HG02642 (cell line): ENCODE results near the gene SPTBN2.
"Not testable (repeated sequence)": the region's sequence is repeated elsewhere in the genome, so short reads cannot be mapped to it uniquely, and the experiment has no call there.

ENCODE experiments used
- ATAC-seq: cut with Tn5 transposase; IDR thresholded peaks from one replicate; pipeline ENCODE4 v1.9.1; 2021; ENCODE audit warnings: mild to moderate bottlenecking; ENCODE audit not compliant: unreplicated experiment, poor library complexity

SPTBN2 gene

GRCh38 chr11:66649903-66650302 lies 79.1 kb downstream of the SPTBN2 start:
- no peak for ATAC-seq

GRCh38 chr11:66646828-66647227 lies 82.2 kb downstream of the SPTBN2 start:
- ATAC-seq = no peak

DNA sequence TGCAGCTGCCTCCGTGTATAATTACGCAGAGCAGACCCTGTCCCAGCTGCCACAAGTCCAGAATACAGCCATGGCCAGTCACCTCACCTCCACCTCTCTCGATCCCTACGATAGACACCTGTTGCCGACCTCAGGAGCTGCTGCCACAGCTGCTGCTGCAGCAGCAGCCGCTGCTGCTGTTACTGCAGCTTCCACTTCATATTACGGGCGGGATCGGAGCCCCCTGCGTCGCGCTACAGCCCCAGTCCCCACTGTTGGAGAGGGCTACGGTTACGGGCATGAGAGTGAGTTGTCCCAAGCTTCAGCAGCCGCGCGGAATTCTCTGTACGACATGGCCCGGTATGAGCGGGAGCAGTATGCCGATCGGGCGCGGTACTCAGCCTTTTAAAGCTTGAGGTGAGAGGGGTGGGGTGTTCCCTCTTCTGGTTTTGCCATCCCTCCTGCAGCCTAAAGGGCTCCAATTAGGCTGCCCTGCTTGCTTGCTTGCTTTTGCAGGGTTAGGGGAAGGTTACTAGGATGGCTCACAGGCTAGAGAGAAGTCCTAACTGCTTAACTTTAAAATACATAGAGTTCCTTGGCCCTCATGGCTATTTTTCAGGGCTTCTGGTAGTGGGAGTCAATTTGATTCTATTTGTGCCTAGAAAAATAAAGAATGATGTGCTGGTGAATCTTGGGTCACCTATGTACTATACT lies 85.1 kb downstream of the SPTBN2 start:
- ATAC-seq = no peak

- no peak for ATAC-seq
These were observed 87.2 kb downstream of the SPTBN2 start for GRCh38 chr11:66641834-66642233.

- ATAC-seq = not testable (repeated sequence)
These were observed 89.1 kb downstream of the SPTBN2 start for GRCh38 chr11:66639814-66640340.

- no peak for ATAC-seq
These were observed 89.8 kb downstream of the SPTBN2 start for GRCh38 chr11:66639066-66639813.

DNA sequence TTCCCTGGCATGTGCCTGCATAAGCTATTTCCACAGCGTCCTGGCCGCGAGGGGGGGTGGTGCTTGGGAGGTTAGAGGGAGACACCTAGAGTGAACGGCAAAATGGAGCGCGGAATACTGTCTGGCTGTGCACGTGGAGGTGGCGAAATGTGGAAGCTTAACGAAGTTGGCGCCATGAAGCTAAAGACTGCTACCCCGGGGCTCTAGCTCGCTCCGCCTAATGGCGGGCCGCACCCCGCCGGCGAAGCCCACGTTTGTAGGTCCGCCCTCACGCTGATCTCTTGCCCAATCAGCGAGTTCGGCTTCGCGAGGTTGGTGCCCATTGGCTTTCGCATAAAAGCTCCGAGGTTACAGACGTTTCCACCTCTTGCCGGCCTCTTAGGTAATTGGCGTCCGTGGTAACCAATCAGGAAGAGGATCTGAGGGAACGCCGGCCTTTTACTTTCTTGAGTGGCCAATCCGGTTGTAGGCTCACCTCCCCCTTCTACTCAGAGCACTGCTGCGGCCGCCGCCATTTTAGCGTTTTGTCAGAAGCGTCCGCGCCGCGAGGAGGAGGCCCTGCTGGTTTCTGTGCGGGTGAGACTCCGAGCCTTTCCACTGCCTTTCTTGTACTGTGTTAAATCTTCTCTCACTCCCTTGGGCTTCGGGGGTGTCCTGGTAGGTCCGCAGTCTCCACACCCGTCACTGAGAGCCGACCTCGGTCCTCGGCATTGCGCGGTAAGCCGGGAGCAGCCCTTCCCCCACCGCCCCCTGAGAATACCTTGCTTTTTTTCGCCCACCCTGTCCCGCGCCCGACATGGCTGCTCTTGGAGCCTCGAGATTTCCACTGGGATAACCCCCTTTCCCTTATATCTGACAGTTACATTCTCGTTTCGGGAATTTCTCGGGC lies 90.6 kb downstream of the SPTBN2 start, which contains the start of gene RBM4:
Gene RBM4 (plus strand): TSS at position 527 of the 889 bp plus-strand sequence. CDS start 1,009 bp downstream, outside the sequence.
- ATAC-seq = peak; percentile 96

- no peak for ATAC-seq
These were observed 91.3 kb downstream of the SPTBN2 start for GRCh38 chr11:66637557-66638176.

DNA sequence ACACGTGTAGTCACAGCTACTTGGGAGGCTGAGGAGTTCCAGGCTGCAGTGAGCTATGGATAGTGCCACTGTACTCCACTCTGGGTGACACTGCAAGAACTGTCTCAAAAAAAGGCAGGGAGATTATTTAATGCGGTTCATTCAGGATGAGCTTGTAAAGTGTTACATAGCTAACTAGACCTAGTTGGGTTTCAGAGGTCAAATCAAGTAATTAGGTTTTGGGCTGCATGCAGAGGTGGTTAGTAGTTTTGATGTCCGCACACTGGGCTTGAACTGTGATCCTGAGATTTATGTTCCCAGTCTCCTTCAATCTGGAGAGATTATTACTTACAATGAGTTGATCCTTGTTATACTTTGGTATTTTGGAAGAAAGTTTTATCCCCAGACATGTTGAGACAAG lies 92.6 kb downstream of the SPTBN2 start:
- no peak for ATAC-seq
